ENCODE results near the gene PPP1R9B.

- no peak for TF ChIP-seq CTCF (IDR thresholded peaks at IDR 0.05)
- TF ChIP-seq POLR2A (IDR thresholded peaks at IDR 0.05) = no peak
Measured at GRCh38 chr17:50188531-50188920, 38.0 kb upstream of the PPP1R9B start.
